Measurements from ENCODE around the gene DDX6.

The DDX6 gene

GRCh38 chr11:118757876-118758399 lies 33.0 kb downstream of the DDX6 start:
- no peak for TF ChIP-seq CTCF (IDR thresholded peaks at IDR 0.05; ENCODE audit: borderline replicate concordance, control extremely low read depth, extremely low read depth, insufficient read depth, missing control alignments)
- in situ Hi-C loops (cut with MboI; ENCODE audit: low sequenced_read_pairs, unreplicated experiment) = no loop called here
- no peak for DNase-seq (ENCODE audit: low spot score)

GRCh38 chr11:118752654-118753053 lies 38.3 kb downstream of the DDX6 start:
- in situ Hi-C loops (cut with MboI; ENCODE audit: low sequenced_read_pairs, unreplicated experiment) = no loop called here
- TF ChIP-seq CTCF (IDR thresholded peaks at IDR 0.05; ENCODE audit: borderline replicate concordance, control extremely low read depth, extremely low read depth, insufficient read depth, missing control alignments) = no peak
- DNase-seq (ENCODE audit: low spot score) = no peak

- no peak for TF ChIP-seq CTCF (IDR thresholded peaks at IDR 0.05; ENCODE audit: borderline replicate concordance, control extremely low read depth, extremely low read depth, insufficient read depth, missing control alignments)
- in situ Hi-C loops (cut with MboI; ENCODE audit: low sequenced_read_pairs, unreplicated experiment) = no loop called here
- no peak for DNase-seq (ENCODE audit: low spot score)
These were observed 41.5 kb downstream of the DDX6 start for GRCh38 chr11:118749429-118749828.

GRCh38 chr11:118748056-118748455 lies 42.9 kb downstream of the DDX6 start:
- DNase-seq (ENCODE audit: low spot score) = no peak
- in situ Hi-C loops (cut with MboI; ENCODE audit: low sequenced_read_pairs, unreplicated experiment) = no loop called here
- TF ChIP-seq CTCF (IDR thresholded peaks at IDR 0.05; ENCODE audit: borderline replicate concordance, control extremely low read depth, extremely low read depth, insufficient read depth, missing control alignments) = no peak

- in situ Hi-C loops (cut with MboI; ENCODE audit: low sequenced_read_pairs, unreplicated experiment) = no loop called here
- no peak for DNase-seq (ENCODE audit: low spot score)
- no peak for TF ChIP-seq CTCF (IDR thresholded peaks at IDR 0.05; ENCODE audit: borderline replicate concordance, control extremely low read depth, extremely low read depth, insufficient read depth, missing control alignments)
These were observed 43.9 kb downstream of the DDX6 start for GRCh38 chr11:118746988-118747585.

- TF ChIP-seq CTCF (IDR thresholded peaks at IDR 0.05; ENCODE audit: borderline replicate concordance, control extremely low read depth, extremely low read depth, insufficient read depth, missing control alignments) = no peak
- in situ Hi-C loops (cut with MboI; ENCODE audit: low sequenced_read_pairs, unreplicated experiment) = no loop called here
- DNase-seq (ENCODE audit: low spot score) = no peak
These were observed 46.9 kb downstream of the DDX6 start for GRCh38 chr11:118744046-118744445.

Data from GM13976 (cell line).